Measurements from ENCODE around the gene WDR37. TPM values are rescaled to one million over a fixed set of nuclear protein-coding genes. Genes with fewer than 3 reads are reported as not detected.

Gene WDR37
- total RNA-seq, 2 donors from 2014 or later, result 23.6 to 29.7 TPM

GRCh38 chr10:1090696-1091095 lies 34.5 kb downstream of the WDR37 start:
- no peak for ATAC-seq
- no peaks in the 10 kb centered on the region for H3K27me3 Mint-ChIP-seq
- H3K4me1 Mint-ChIP-seq, result peaks cover 13% of the 10 kb centered on the region
- no peak overlapping the region for H3K27ac Mint-ChIP-seq
- H3K4me3 Mint-ChIP-seq, result peak overlapping the region; percentile 31
- DNase-seq, result no peak
- peaks cover 10% of the 10 kb centered on the region for H3K36me3 Mint-ChIP-seq (ENCODE audit: low read depth)
- no peaks in the 10 kb centered on the region for H3K9me3 ChIP-seq (ENCODE audit: control insufficient read depth, low read length, poor library complexity, severe bottlenecking)

- no peak overlapping the region for H3K27ac Mint-ChIP-seq
- H3K27me3 Mint-ChIP-seq, result no peaks in the 10 kb centered on the region
- DNase-seq (no peak), ATAC-seq (no peak)
- H3K4me1 Mint-ChIP-seq, result peaks cover 6% of the 10 kb centered on the region
- peaks cover 4% of the 10 kb centered on the region for H3K36me3 Mint-ChIP-seq (ENCODE audit: low read depth)
- no peaks in the 10 kb centered on the region for H3K9me3 ChIP-seq (ENCODE audit: control insufficient read depth, low read length, poor library complexity, severe bottlenecking)
- no peak overlapping the region for H3K4me3 Mint-ChIP-seq
Measured at GRCh38 chr10:1093696-1094095, 37.5 kb downstream of the WDR37 start.

GRCh38 chr10:1094112-1095057 lies 38.2 kb downstream of the WDR37 start:
- H3K9me3 ChIP-seq (ENCODE audit: control insufficient read depth, low read length, poor library complexity, severe bottlenecking), result no peaks in the 10 kb centered on the region
- Mint-ChIP-seq H3K36me3 (ENCODE audit: low read depth) (peaks cover 5% of the 10 kb centered on the region), H3K4me3 (no peak overlapping the region), H3K27me3 (no peaks in the 10 kb centered on the region), H3K27ac (no peak overlapping the region), H3K4me1 (peaks cover 9% of the 10 kb centered on the region)
- DNase-seq (no peak), ATAC-seq (no peak)

GRCh38 chr10:1095498-1095897 lies 39.3 kb downstream of the WDR37 start:
- Mint-ChIP-seq H3K4me3 (no peak overlapping the region), H3K27me3 (no peaks in the 10 kb centered on the region), H3K36me3 (ENCODE audit: low read depth) (peaks cover 5% of the 10 kb centered on the region), H3K4me1 (peaks cover 14% of the 10 kb centered on the region), H3K27ac (no peak overlapping the region)
- no peaks in the 10 kb centered on the region for H3K9me3 ChIP-seq (ENCODE audit: control insufficient read depth, low read length, poor library complexity, severe bottlenecking)
- ATAC-seq, result no peak
- no peak for DNase-seq

GRCh38 chr10:1096287-1096889 lies 40.2 kb downstream of the WDR37 start:
- no peaks in the 10 kb centered on the region for H3K9me3 ChIP-seq (ENCODE audit: control insufficient read depth, low read length, poor library complexity, severe bottlenecking)
- DNase-seq (no peak), ATAC-seq (no peak)
- Mint-ChIP-seq H3K4me3 (no peak overlapping the region), H3K36me3 (ENCODE audit: low read depth) (peaks cover 5% of the 10 kb centered on the region), H3K27ac (no peak overlapping the region), H3K27me3 (no peaks in the 10 kb centered on the region), H3K4me1 (peaks cover 18% of the 10 kb centered on the region)

- no peaks in the 10 kb centered on the region for H3K27me3 Mint-ChIP-seq
- H3K36me3 Mint-ChIP-seq (ENCODE audit: low read depth), result peaks cover 5% of the 10 kb centered on the region
- ATAC-seq (no peak), DNase-seq (no peak)
- H3K4me3 Mint-ChIP-seq, result no peak overlapping the region
- H3K9me3 ChIP-seq (ENCODE audit: control insufficient read depth, low read length, poor library complexity, severe bottlenecking), result no peaks in the 10 kb centered on the region
- no peak overlapping the region for H3K27ac Mint-ChIP-seq
- peaks cover 21% of the 10 kb centered on the region for H3K4me1 Mint-ChIP-seq
Measured at GRCh38 chr10:1097436-1097835, 41.3 kb downstream of the WDR37 start.

- H3K9me3 ChIP-seq (ENCODE audit: control insufficient read depth, low read length, poor library complexity, severe bottlenecking), result no peaks in the 10 kb centered on the region
- peaks cover 21% of the 10 kb centered on the region for H3K4me1 Mint-ChIP-seq
- peaks cover 7% of the 10 kb centered on the region for H3K36me3 Mint-ChIP-seq (ENCODE audit: low read depth)
- ATAC-seq (no peak), DNase-seq (no peak)
- H3K27ac Mint-ChIP-seq, result peak overlapping the region; percentile 89
- no peak overlapping the region for H3K4me3 Mint-ChIP-seq
- H3K27me3 Mint-ChIP-seq, result no peaks in the 10 kb centered on the region
Measured at GRCh38 chr10:1100143-1100542, 44.0 kb downstream of the WDR37 start.

GRCh38 chr10:1100691-1101368 lies 44.6 kb downstream of the WDR37 start:
- ATAC-seq, result no peak
- peak overlapping the region; percentile 75 for H3K27ac Mint-ChIP-seq

GRCh38 chr10:1101946-1102345 lies 45.8 kb downstream of the WDR37 start:
- ATAC-seq, result no peak
- DNase-seq, result no peak
- H3K9me3 ChIP-seq (ENCODE audit: control insufficient read depth, low read length, poor library complexity, severe bottlenecking), result no peaks in the 10 kb centered on the region
- H3K27ac Mint-ChIP-seq, result peak overlapping the region; percentile 72
- no peaks in the 10 kb centered on the region for H3K27me3 Mint-ChIP-seq
- peaks cover 21% of the 10 kb centered on the region for H3K4me1 Mint-ChIP-seq
- no peak overlapping the region for H3K4me3 Mint-ChIP-seq
- H3K36me3 Mint-ChIP-seq (ENCODE audit: low read depth), result peaks cover 10% of the 10 kb centered on the region

More at GRCh38 chr10:1100691-1101368, 44.6 kb downstream of the WDR37 start:
- H3K4me3 Mint-ChIP-seq, result no peak overlapping the region
- H3K9me3 ChIP-seq (ENCODE audit: control insufficient read depth, low read length, poor library complexity, severe bottlenecking), result no peaks in the 10 kb centered on the region
- peaks cover 21% of the 10 kb centered on the region for H3K4me1 Mint-ChIP-seq
- H3K27me3 Mint-ChIP-seq, result no peaks in the 10 kb centered on the region
- peaks cover 7% of the 10 kb centered on the region for H3K36me3 Mint-ChIP-seq (ENCODE audit: low read depth)
- no peak for DNase-seq

- peaks cover 21% of the 10 kb centered on the region for H3K4me1 Mint-ChIP-seq
- H3K9me3 ChIP-seq (ENCODE audit: control insufficient read depth, low read length, poor library complexity, severe bottlenecking), result no peaks in the 10 kb centered on the region
- no peak for DNase-seq
- no peaks in the 10 kb centered on the region for H3K27me3 Mint-ChIP-seq
- ATAC-seq, result no peak
- H3K27ac Mint-ChIP-seq, result peak overlapping the region; percentile 72
- H3K36me3 Mint-ChIP-seq (ENCODE audit: low read depth), result peaks cover 11% of the 10 kb centered on the region
- no peak overlapping the region for H3K4me3 Mint-ChIP-seq
Measured at GRCh38 chr10:1102416-1102815, 46.2 kb downstream of the WDR37 start.

- no peak overlapping the region for H3K27ac Mint-ChIP-seq
- H3K4me3 Mint-ChIP-seq, result no peak overlapping the region
- DNase-seq, result no peak
- peaks cover 20% of the 10 kb centered on the region for H3K4me1 Mint-ChIP-seq
- no peak for ATAC-seq
- peaks cover 15% of the 10 kb centered on the region for H3K36me3 Mint-ChIP-seq (ENCODE audit: low read depth)
- no peaks in the 10 kb centered on the region for H3K9me3 ChIP-seq (ENCODE audit: control insufficient read depth, low read length, poor library complexity, severe bottlenecking)
- no peaks in the 10 kb centered on the region for H3K27me3 Mint-ChIP-seq
Measured at GRCh38 chr10:1102831-1103230, 46.6 kb downstream of the WDR37 start.

GRCh38 chr10:1103551-1103950 lies 47.4 kb downstream of the WDR37 start:
- peaks cover 15% of the 10 kb centered on the region for H3K36me3 Mint-ChIP-seq (ENCODE audit: low read depth)
- H3K27ac Mint-ChIP-seq, result no peak overlapping the region
- DNase-seq, result no peak
- H3K9me3 ChIP-seq (ENCODE audit: control insufficient read depth, low read length, poor library complexity, severe bottlenecking), result no peaks in the 10 kb centered on the region
- no peak for ATAC-seq
- H3K4me3 Mint-ChIP-seq, result no peak overlapping the region
- peaks cover 20% of the 10 kb centered on the region for H3K4me1 Mint-ChIP-seq
- no peaks in the 10 kb centered on the region for H3K27me3 Mint-ChIP-seq

GRCh38 chr10:1104971-1105370 lies 48.8 kb downstream of the WDR37 start:
- ATAC-seq (no peak), DNase-seq (no peak)
- Mint-ChIP-seq H3K4me1 (peaks cover 16% of the 10 kb centered on the region), H3K27ac (peak overlapping the region; percentile 6), H3K36me3 (ENCODE audit: low read depth) (peaks cover 12% of the 10 kb centered on the region), H3K27me3 (no peaks in the 10 kb centered on the region), H3K4me3 (no peak overlapping the region)
- H3K9me3 ChIP-seq (ENCODE audit: control insufficient read depth, low read length, poor library complexity, severe bottlenecking), result no peaks in the 10 kb centered on the region

All from T-helper 17 cell (primary cell).